ENCODE results near the gene NPR1.

Gene NPR1

GRCh38 chr1:153651771-153652170 is 26.7 kb upstream of the NPR1 start:
- TF ChIP-seq, protein P1, sequence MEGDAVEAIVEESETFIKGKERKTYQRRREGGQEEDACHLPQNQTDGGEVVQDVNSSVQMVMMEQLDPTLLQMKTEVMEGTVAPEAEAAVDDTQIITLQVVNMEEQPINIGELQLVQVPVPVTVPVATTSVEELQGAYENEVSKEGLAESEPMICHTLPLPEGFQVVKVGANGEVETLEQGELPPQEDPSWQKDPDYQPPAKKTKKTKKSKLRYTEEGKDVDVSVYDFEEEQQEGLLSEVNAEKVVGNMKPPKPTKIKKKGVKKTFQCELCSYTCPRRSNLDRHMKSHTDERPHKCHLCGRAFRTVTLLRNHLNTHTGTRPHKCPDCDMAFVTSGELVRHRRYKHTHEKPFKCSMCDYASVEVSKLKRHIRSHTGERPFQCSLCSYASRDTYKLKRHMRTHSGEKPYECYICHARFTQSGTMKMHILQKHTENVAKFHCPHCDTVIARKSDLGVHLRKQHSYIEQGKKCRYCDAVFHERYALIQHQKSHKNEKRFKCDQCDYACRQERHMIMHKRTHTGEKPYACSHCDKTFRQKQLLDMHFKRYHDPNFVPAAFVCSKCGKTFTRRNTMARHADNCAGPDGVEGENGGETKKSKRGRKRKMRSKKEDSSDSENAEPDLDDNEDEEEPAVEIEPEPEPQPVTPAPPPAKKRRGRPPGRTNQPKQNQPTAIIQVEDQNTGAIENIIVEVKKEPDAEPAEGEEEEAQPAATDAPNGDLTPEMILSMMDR (IDR thresholded peaks at IDR 0.05; ENCODE audit: insufficient read depth, low read length, poor library complexity, severe bottlenecking): no peak
- H3K4me3 ChIP-seq (replicated peaks; ENCODE audit: low read depth, low read length): no peak overlapping the region
- no peaks in the 10 kb centered on the region for H3K27me3 ChIP-seq (replicated peaks; ENCODE audit: control insufficient read depth, insufficient read depth, low read length)

GRCh38 chr1:153652805-153653500 is 25.5 kb upstream of the NPR1 start:
- no peak for DNase-seq (ENCODE audit: extremely low read depth, insufficient read length)
- TF ChIP-seq, protein P1 (IDR thresholded peaks at IDR 0.05; ENCODE audit: insufficient read depth, low read length, poor library complexity, severe bottlenecking): no peak
- no peaks in the 10 kb centered on the region for H3K36me3 ChIP-seq (ENCODE audit: control insufficient read depth, insufficient read depth, low read length)
- H3K4me3 ChIP-seq (replicated peaks; ENCODE audit: low read depth, low read length): no peak overlapping the region
- no peaks in the 10 kb centered on the region for H3K27me3 ChIP-seq (replicated peaks; ENCODE audit: control insufficient read depth, insufficient read depth, low read length)

More at GRCh38 chr1:153651771-153652170, 26.7 kb upstream of the NPR1 start:
- no peak for DNase-seq (ENCODE audit: extremely low read depth, insufficient read length)
- peaks cover 3% of the 10 kb centered on the region for H3K36me3 ChIP-seq (ENCODE audit: control insufficient read depth, insufficient read depth, low read length)

GRCh38 chr1:153655333-153655732 is 23.2 kb upstream of the NPR1 start:
- DNase-seq (ENCODE audit: extremely low read depth, insufficient read length): no peak
- TF ChIP-seq, protein P1 (IDR thresholded peaks at IDR 0.05; ENCODE audit: insufficient read depth, low read length, poor library complexity, severe bottlenecking): no peak
- Histone ChIP-seq H3K4me3 (replicated peaks; ENCODE audit: low read depth, low read length) (no peak overlapping the region), H3K36me3 (ENCODE audit: control insufficient read depth, insufficient read depth, low read length) (no peaks in the 10 kb centered on the region), H3K27me3 (replicated peaks; ENCODE audit: control insufficient read depth, insufficient read depth, low read length) (no peaks in the 10 kb centered on the region)

DNA sequence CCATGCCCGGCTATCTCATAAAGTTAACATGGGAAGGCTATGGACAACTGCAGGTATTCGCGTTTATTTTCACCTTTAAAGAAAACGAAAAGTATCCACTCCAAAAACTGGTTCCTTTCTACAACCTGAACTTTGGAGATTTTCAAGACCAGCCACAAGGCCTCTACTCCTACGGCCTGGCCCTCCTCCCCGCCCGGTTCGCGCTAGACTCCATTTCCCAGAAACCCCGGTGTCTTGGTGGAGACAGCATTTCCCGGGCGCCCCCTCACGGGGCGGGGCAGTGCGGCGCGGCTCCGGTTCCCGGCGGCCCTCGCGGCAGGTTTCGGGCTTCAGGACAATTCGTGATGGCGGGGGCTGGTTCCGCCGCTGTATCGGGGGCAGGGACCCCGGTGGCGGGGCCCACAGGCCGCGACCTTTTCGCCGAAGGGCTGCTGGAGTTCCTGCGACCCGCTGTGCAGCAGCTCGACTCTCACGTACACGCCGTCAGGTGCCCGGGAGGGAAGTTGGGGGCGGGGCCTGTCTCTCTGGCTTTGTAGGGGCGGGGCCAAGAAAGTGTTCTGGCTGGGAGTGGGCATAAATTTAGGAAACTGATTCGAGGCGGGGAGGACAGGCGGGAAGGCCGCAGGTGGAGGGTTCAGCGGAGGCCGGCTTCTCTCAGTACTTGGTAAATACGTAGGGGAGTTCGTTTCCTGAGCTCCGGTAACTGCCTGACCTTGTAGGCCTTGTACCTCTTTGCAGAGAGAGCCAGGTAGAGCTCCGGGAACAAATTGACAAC is 19.9 kb upstream of the NPR1 start, which contains the start of gene SNAPIN:
SNAPIN (plus strand) TSS at position 304 of the 775 bp plus-strand sequence; CDS start at position 345, 41 bp downstream.
- peak; percentile 94 for DNase-seq (ENCODE audit: extremely low read depth, insufficient read length)

GRCh38 chr1:153659175-153659534 is 19.3 kb upstream of the NPR1 start:
- Histone ChIP-seq H3K27me3 (replicated peaks; ENCODE audit: control insufficient read depth, insufficient read depth, low read length) (no peaks in the 10 kb centered on the region), H3K4me3 (replicated peaks; ENCODE audit: low read depth, low read length) (peak overlapping the region; percentile 85), H3K36me3 (ENCODE audit: control insufficient read depth, insufficient read depth, low read length) (peaks cover 16% of the 10 kb centered on the region)
- TF ChIP-seq, protein P1 (IDR thresholded peaks at IDR 0.05; ENCODE audit: insufficient read depth, low read length, poor library complexity, severe bottlenecking): no peak
- DNase-seq (ENCODE audit: extremely low read depth, insufficient read length): no peak

More for the DNA sequence above, 19.9 kb upstream of the NPR1 start, which contains the start of gene SNAPIN:
- Histone ChIP-seq H3K36me3 (ENCODE audit: control insufficient read depth, insufficient read depth, low read length) (peaks cover 16% of the 10 kb centered on the region), H3K4me3 (replicated peaks; ENCODE audit: low read depth, low read length) (peak within 1 kb of the TSS; percentile 85), H3K27me3 (replicated peaks; ENCODE audit: control insufficient read depth, insufficient read depth, low read length) (no peaks in the 10 kb centered on the region)
- TF ChIP-seq, protein P1 (IDR thresholded peaks at IDR 0.05; ENCODE audit: insufficient read depth, low read length, poor library complexity, severe bottlenecking): no peak

All from GM06990 (cell line).